Epithelial cell of esophagus (primary cell): ENCODE results near the gene IL5.
"Not testable (repeated sequence)": the region's sequence is repeated elsewhere in the genome, so short reads cannot be mapped to it uniquely, and the experiment has no call there.

Experiments
- DNase-seq: peaks from one replicate; pipeline ENCODE4 v3.0.0; 2010; ENCODE audit warnings: low read depth
- H3K4me3 ChIP-seq: 2 replicates; pipeline ENCODE4 v1.5.1; 2011; ENCODE audit warnings: mild to moderate bottlenecking, low read length, control low read depth
- TF ChIP-seq, protein P1 (sequence below): IDR thresholded peaks from 2 replicates; pipeline ENCODE4 v1.5.1; 2011; ENCODE audit warnings: low read depth, mild to moderate bottlenecking, low read length, control low read depth, inconsistent platforms; ENCODE audit not compliant: insufficient read depth; ENCODE audit errors: missing control alignments

IL5 gene

DNA sequence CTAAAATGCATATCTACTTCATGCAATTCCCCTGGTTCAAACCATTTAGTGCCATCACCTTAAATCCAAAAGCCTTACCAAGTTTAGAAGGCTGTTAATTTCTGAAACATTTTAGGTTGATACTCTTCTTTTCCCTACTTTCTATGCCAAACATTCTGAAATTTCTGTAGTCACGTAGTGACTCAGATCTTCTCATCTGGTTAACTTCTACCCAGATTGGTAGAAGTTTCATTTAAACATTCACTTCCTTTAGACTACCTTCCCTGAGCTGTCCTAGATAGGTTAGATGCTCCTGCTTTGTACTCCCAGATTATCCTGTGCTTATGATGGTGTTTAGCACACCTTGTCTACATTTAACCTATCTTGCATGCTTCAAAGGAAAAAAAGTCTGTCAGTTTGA lies 23.3 kb upstream of the IL5 start:
- TF ChIP-seq, protein P1, sequence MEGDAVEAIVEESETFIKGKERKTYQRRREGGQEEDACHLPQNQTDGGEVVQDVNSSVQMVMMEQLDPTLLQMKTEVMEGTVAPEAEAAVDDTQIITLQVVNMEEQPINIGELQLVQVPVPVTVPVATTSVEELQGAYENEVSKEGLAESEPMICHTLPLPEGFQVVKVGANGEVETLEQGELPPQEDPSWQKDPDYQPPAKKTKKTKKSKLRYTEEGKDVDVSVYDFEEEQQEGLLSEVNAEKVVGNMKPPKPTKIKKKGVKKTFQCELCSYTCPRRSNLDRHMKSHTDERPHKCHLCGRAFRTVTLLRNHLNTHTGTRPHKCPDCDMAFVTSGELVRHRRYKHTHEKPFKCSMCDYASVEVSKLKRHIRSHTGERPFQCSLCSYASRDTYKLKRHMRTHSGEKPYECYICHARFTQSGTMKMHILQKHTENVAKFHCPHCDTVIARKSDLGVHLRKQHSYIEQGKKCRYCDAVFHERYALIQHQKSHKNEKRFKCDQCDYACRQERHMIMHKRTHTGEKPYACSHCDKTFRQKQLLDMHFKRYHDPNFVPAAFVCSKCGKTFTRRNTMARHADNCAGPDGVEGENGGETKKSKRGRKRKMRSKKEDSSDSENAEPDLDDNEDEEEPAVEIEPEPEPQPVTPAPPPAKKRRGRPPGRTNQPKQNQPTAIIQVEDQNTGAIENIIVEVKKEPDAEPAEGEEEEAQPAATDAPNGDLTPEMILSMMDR = no peak
- H3K4me3 ChIP-seq = no peak overlapping the region
- no peak for DNase-seq

DNA sequence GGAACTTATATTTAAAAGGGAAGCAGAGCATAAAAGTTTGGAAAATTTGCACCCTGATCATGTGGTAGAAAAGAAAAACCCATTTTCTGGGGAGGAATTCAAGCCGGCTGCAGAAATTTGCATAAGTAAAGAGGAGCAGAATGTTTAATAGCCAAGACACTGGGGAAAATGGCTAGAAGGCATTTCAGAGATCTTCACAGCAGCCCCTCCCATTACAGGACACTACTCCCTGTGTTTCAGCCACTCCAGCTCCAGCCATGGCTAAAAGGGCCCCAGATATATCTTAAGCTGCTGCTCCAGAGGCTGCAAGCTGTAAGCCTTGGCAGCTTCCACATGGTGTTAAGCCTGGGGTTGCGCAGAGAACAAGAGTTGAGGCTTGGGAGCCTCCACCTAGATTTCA lies 21.2 kb upstream of the IL5 start:
- not testable (repeated sequence) for DNase-seq, H3K4me3 ChIP-seq

DNA sequence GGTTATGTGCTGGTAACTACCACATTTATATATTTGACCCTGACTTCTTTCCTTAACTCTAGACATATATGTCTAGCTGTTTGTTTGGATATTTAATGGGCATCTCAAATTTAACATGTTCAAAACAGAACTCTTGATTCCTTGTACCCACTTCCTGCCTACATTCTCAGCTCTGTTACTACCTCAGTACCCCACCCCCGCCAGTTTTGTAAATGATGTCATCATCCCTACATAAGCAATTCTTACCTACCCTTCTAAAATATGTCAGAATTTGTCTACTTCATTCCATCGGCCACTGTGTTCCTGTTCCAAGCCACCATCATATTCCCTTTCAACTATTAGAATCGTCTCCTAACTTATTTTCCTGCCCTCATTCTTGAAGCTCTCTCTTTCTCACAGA lies 18.3 kb upstream of the IL5 start:
- no peak overlapping the region for H3K4me3 ChIP-seq
- no peak for DNase-seq
- TF ChIP-seq, protein P1 = no peak

DNA sequence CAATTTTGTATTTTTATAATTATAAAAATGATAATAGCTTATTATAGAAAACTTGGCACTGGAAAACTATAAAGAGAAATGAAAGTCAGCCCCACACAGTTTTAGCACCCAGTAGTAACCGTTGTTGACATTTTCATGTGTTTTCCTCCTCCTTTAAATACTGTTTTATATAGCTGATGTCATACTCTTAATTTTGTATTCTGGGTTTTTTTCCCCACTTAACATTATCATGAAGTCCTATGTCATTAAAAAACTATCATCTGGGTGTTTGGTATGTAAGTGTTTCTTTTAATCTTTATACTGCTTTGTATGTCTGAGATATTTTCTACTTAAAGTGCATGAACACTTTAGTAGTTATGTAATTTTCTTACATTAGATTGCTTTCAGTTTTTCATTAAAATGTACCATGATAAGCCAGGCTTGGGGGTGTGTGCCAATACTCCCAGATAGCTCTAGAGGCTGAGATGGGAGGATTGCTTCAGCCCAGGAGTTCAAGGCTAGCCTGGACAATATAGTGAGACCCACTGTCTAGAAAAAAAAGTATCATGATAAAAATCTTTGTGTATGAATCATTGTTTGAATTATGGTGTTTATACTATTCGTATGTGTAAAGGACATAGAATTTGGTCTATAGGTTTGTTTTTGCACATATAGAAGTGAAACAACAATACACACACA lies 16.2 kb upstream of the IL5 start:
- TF ChIP-seq, protein P1 = no peak
- no peak for DNase-seq
- no peak overlapping the region for H3K4me3 ChIP-seq

DNA sequence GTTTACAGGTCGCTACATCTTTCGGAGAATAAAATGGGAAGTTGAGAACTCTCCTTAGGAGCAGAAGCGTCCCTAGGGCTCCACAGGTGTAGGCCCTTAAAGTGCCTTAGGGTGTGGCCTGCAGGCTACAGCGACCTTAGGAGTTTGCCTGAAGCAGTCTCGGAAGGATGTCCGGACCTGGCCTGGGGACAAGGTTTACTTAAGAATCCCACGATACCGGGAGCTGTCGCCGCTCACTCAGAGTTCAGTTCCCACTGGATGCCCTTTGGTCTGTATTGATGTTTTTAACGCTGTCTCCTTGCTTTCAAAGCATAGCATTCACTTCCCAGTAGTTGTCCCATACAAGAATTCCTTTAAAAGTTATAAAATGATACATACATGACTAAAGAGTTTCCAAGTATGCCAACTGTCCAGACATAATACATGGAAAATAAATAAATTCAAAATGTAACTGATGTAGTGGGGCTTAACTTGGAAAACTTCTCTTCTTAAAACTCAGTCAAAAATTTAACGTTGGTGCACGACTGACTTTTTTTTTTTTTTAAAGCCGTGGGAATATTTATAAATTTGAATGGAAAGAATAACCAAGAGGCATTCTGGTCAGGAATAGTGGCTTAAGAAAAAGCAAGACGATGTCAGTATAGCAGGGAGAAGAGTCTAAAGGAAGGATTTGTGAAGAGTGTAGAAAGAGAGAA lies 14.3 kb upstream of the IL5 start:
- H3K4me3 ChIP-seq = peak overlapping the region; percentile 79
- TF ChIP-seq, protein P1 = no peak
- DNase-seq = peak; percentile 39

DNA sequence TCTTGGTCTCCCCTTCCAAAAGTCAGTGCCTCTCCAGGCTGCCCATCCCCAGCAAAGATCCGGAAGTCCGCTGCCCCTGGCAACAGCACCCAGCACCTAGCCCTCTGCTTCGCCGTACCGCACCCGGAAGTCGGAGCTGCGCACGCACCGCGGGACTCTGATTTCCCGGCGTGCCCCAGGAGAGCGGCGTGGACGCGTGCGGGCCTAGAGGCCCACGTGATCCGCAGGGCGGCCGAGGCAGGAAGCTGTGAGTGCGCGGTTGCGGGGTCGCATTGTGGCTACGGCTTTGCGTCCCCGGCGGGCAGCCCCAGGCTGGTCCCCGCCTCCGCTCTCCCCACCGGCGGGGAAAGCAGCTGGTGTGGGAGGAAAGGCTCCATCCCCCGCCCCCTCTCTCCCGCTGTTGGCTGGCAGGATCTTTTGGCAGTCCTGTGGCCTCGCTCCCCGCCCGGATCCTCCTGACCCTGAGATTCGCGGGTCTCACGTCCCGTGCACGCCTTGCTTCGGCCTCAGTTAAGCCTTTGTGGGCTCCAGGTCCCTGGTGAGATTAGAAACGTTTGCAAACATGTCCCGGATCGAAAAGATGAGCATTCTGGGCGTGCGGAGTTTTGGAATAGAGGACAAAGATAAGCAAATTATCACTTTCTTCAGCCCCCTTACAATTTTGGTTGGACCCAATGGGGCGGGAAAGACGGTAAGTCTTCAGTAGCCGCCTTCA lies 13.6 kb upstream of the IL5 start, which contains the start of gene RAD50:
Gene RAD50 (plus strand): TSS at position 215 of the 715 bp plus-strand sequence. CDS start 348 bp downstream, at position 563.
- peak within 1 kb of the TSS; percentile 79 for H3K4me3 ChIP-seq
- TF ChIP-seq, protein P1 = no peak
- peak; percentile 89 for DNase-seq

DNA sequence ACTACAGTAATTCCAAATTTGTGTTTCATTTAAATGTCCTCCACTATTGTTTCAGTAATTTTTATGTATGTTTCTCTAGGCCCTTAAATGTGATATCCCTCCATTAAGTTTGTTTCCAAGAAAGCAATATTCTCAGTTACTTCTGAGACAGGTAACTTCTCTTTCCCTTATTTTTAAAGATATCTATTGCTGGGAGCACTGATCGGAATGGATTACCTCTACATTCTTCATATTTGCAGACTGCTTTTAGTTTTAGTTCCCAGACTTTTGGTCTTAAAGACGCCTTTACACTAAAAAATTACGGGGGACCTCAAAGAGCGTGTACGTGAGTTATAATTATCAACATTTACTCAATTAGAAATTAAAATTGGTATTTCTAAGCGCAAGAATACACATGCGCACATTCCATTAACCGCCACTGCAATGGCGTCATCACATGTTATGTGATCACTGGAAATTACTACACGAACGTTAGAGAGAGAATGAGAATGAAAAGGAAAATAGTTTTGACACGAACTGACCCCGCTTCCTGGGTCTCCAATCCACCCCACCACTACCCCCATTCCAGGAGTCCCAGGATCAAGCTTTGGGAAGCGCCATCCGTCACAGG lies 12.9 kb upstream of the IL5 start:
- TF ChIP-seq, protein P1 = no peak
- H3K4me3 ChIP-seq = peak overlapping the region; percentile 79
- no peak for DNase-seq
